ENCODE measurements around the gene NAALADL2. TPM values are rescaled to one million over a fixed set of nuclear protein-coding genes. Genes with fewer than 3 reads are reported as not detected.

Gene NAALADL2
- total and polyA plus RNA-seq, 2 donors from 2014 or later, result 2.0 to 20.2 TPM

GRCh38 chr3:175731543-175731942 lies 872.4 kb downstream of the NAALADL2 start:
- DNase-seq (no peak), FAIRE-seq (no peak)
- Histone ChIP-seq H3K4me3 (ENCODE audit: low read length in 3 of 3) (no peak overlapping the region), H3K9ac (ENCODE audit: low read length in 3 of 3) (no peak overlapping the region), H3K27me3 (ENCODE audit: control insufficient read depth, insufficient read depth, low read length) (no peaks in the 10 kb centered on the region), H3K4me1 (ENCODE audit: control insufficient read depth in 2 of 3, insufficient read depth in 2 of 3, low read depth in 1 of 3, low read length in 3 of 3) (no peaks in the 10 kb centered on the region), H3K36me3 (ENCODE audit: control insufficient read depth in 2 of 3, insufficient read depth in 3 of 3, low read length in 3 of 3) (no peaks in the 10 kb centered on the region), H3K27ac (ENCODE audit: low read depth in 2 of 2, low read length in 2 of 2) (no peak overlapping the region), H3K9me3 (ENCODE audit: control insufficient read depth in 2 of 3, insufficient read depth in 1 of 3, low read length in 3 of 3) (no peaks in the 10 kb centered on the region)
- no peak for TF ChIP-seq CTCF (IDR thresholded peaks at IDR 0.05; ENCODE audit: borderline replicate concordance, extremely low read depth, insufficient read depth)
- intact Hi-C loops (cut with DNase I), result no loop called here

GRCh38 chr3:175732017-175732416 lies 872.9 kb downstream of the NAALADL2 start:
- intact Hi-C loops (cut with DNase I), result no loop called here
- H3K4me3 ChIP-seq (ENCODE audit: low read length in 3 of 3), result no peak overlapping the region
- no peak overlapping the region for H3K9ac ChIP-seq (ENCODE audit: low read length in 3 of 3)
- H3K4me1 ChIP-seq (ENCODE audit: control insufficient read depth in 2 of 3, insufficient read depth in 2 of 3, low read depth in 1 of 3, low read length in 3 of 3), result no peaks in the 10 kb centered on the region
- TF ChIP-seq CTCF (IDR thresholded peaks at IDR 0.05; ENCODE audit: borderline replicate concordance, extremely low read depth, insufficient read depth), result no peak
- H3K9me3 ChIP-seq (ENCODE audit: control insufficient read depth in 2 of 3, insufficient read depth in 1 of 3, low read length in 3 of 3), result no peaks in the 10 kb centered on the region
- no peaks in the 10 kb centered on the region for H3K36me3 ChIP-seq (ENCODE audit: control insufficient read depth in 2 of 3, insufficient read depth in 3 of 3, low read length in 3 of 3)
- H3K27me3 ChIP-seq (ENCODE audit: control insufficient read depth, insufficient read depth, low read length), result no peaks in the 10 kb centered on the region
- no peak overlapping the region for H3K27ac ChIP-seq (ENCODE audit: low read depth in 2 of 2, low read length in 2 of 2)
- no peak for DNase-seq
- FAIRE-seq, result no peak

DNA sequence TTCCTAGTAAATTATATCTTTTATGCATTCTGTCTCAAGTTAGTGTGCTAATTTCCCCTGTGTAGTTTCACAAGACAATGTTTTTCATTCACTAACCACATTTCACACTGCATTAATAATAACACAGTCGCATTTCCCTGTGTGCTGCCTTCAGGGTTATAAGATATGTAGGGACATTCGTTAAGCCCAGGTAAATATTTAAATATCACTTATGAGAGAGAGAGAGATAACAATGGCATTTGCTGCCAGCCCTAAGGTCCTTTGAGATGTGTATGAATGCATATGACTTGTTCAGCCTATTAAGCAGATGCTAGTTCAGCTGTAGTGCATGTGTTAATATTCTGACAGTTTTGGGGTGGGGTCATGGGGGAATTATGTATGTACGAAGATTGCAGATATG lies 876.7 kb downstream of the NAALADL2 start:
- no peak overlapping the region for H3K9ac ChIP-seq (ENCODE audit: low read length in 3 of 3)
- H3K27ac ChIP-seq (ENCODE audit: low read depth in 2 of 2, low read length in 2 of 2), result no peak overlapping the region
- no peaks in the 10 kb centered on the region for H3K4me1 ChIP-seq (ENCODE audit: control insufficient read depth in 2 of 3, insufficient read depth in 2 of 3, low read depth in 1 of 3, low read length in 3 of 3)
- H3K27me3 ChIP-seq (ENCODE audit: control insufficient read depth, insufficient read depth, low read length), result no peaks in the 10 kb centered on the region
- H3K4me3 ChIP-seq (ENCODE audit: low read length in 3 of 3), result no peak overlapping the region
- FAIRE-seq (no peak), DNase-seq (no peak)
- intact Hi-C loops (cut with DNase I), result no loop called here
- H3K9me3 ChIP-seq (ENCODE audit: control insufficient read depth in 2 of 3, insufficient read depth in 1 of 3, low read length in 3 of 3), result no peaks in the 10 kb centered on the region
- TF ChIP-seq CTCF (IDR thresholded peaks at IDR 0.05; ENCODE audit: borderline replicate concordance, extremely low read depth, insufficient read depth), result no peak
- H3K36me3 ChIP-seq (ENCODE audit: control insufficient read depth in 2 of 3, insufficient read depth in 3 of 3, low read length in 3 of 3), result no peaks in the 10 kb centered on the region

All from kidney (tissue), 14 donors.